HepG2 (cell line): ENCODE results near the gene BCAS4. TPM values are rescaled to one million over a fixed set of nuclear protein-coding genes. Genes with fewer than 3 reads are reported as not detected.

Experiments
- BCL3 ChIP-seq: sonication (generic); formaldehyde crosslinking; IDR thresholded peaks from 2 replicates; pipeline ENCODE4 v1.5.1; 2020; ENCODE audit warnings: mild to moderate bottlenecking, missing genetic modification reagents, moderate library complexity
- CTCF ChIP-seq: sonication (generic); formaldehyde crosslinking; IDR thresholded peaks from 2 replicates; pipeline ENCODE4 v1.5.0; 2020; ENCODE audit warnings: mild to moderate bottlenecking, missing genetic modification reagents, moderate library complexity
- FOXO1 ChIP-seq: sonication (generic); formaldehyde crosslinking; IDR thresholded peaks from 2 replicates; pipeline ENCODE4 v1.4.0; 2020; ENCODE audit warnings: missing genetic modification reagents
- KDM4B ChIP-seq: sonication (generic); formaldehyde crosslinking; IDR thresholded peaks from 2 replicates; pipeline ENCODE4 v1.4.0; 2020; ENCODE audit warnings: missing genetic modification reagents
- NFYC ChIP-seq: IDR thresholded peaks from 2 replicates; pipeline ENCODE4 v1.6.1; 2016; ENCODE audit warnings: missing genetic modification reagents, missing compliant biosample characterization
- ZGPAT ChIP-seq: IDR thresholded peaks from 2 replicates; pipeline ENCODE4 v1.6.1; 2016; ENCODE audit warnings: mild to moderate bottlenecking
- polyA plus RNA-seq, 8 experiments: library from polyadenylated mRNA; depleted of rRNA in 3 of 8; stranded (reverse) in 7 of 8; unstranded in 1 of 8; fragments of >200 nt; fragmentation: Illumina TruSeq in 4 of 8; extraction: Trizol in 4 of 8; gene quantifications; 2 replicates each; pipeline versions ENCODE4 v1.2.1 to v1.2.3, GENCODE V29; 2011 to 2016; ENCODE audit warnings: low read depth in 4 of 8, missing spikeins in 1 of 8, mixed read lengths in 1 of 8; ENCODE audit not compliant: insufficient read depth in 1 of 8
- total RNA-seq, 5 experiments: library from RNA; depleted of rRNA; stranded (reverse); fragments of >200 nt; fragmentation: Illumina TruSeq; extraction: Trizol; gene quantifications; 2 replicates each; pipeline ENCODE4 v1.2.3, GENCODE V29; 2016; ENCODE audit warnings: low read depth in 1 of 5

Gene BCAS4
- total and polyA plus RNA-seq, 2 of the 13 experiments (the other 11 are each of a cell fraction or from before 2014, with no cell fraction given): 7.2 to 8.0 TPM

- TF ChIP-seq BCL3 (CRISPR knock-in tag) (peak; percentile 41; the same call in 1 of the 2 replicates), CTCF (CRISPR knock-in tag) (peak; percentile 19; the same call in 1 of the 2 replicates), KDM4B (CRISPR knock-in tag) (no peak), ZGPAT (CRISPR knock-in tag) (0 out of 2 replicates have a peak, but pooled peaks have one; percentile 4), NFYC (CRISPR knock-in tag) (0 out of 2 replicates have a peak, but pooled peaks have one; percentile 16), FOXO1 (CRISPR knock-in tag) (peak; percentile 5; the same call in 1 of the 2 replicates)
Observed at GRCh38 chr20:50792708-50793574, 1.9 kb upstream of the BCAS4 start (continued).
